WERI-Rb-1 (cell line): ENCODE measurements around the gene TMEM117.

ENCODE experiments used
- DNase-seq: peaks from one replicate; pipeline ENCODE4 v3.0.0-alpha.2; 2020
- H3K27ac ChIP-seq: fragments of 250-450 bp; sonication (Bioruptor Pico); 2 replicates; pipeline ENCODE4 v1.5.1; 2020; ENCODE audit warnings: mild to moderate bottlenecking, moderate library complexity
- H3K27me3 ChIP-seq: fragments of 250-450 bp; sonication (Bioruptor Pico); 2 replicates; pipeline ENCODE4 v1.5.1; 2021; ENCODE audit warnings: mild to moderate bottlenecking, low read depth, moderate library complexity; ENCODE audit not compliant: insufficient read depth, severe bottlenecking
- H3K36me3 ChIP-seq: fragments of 250-450 bp; sonication (Bioruptor Pico); 2 replicates; pipeline ENCODE4 v1.5.1; 2020; ENCODE audit warnings: mild to moderate bottlenecking, moderate library complexity
- H3K4me3 ChIP-seq: 2 replicates; pipeline ENCODE4 v1.5.1; 2011; ENCODE audit warnings: low read depth, mild to moderate bottlenecking, control low read depth, low read length
- H3K9me3 ChIP-seq: fragments of 250-450 bp; sonication (Bioruptor Pico); 2 replicates; pipeline ENCODE4 v1.5.1; 2021; ENCODE audit warnings: mild to moderate bottlenecking, moderate library complexity; ENCODE audit not compliant: severe bottlenecking
- TF ChIP-seq, protein P1 (sequence below): IDR thresholded peaks from 2 replicates; pipeline ENCODE4 v1.5.1; 2011; ENCODE audit warnings: low read depth, mild to moderate bottlenecking, control low read depth, inconsistent platforms, low read length

TMEM117 gene

GRCh38 chr12:43914391-43914790, 78.5 kb downstream of the TMEM117 start:
- Histone ChIP-seq H3K27me3 (no peaks in the 10 kb centered on the region), H3K36me3 (no peaks in the 10 kb centered on the region), H3K27ac (no peak overlapping the region), H3K9me3 (no peaks in the 10 kb centered on the region), H3K4me3 (no peak overlapping the region)
- DNase-seq = no peak
- TF ChIP-seq, protein P1, sequence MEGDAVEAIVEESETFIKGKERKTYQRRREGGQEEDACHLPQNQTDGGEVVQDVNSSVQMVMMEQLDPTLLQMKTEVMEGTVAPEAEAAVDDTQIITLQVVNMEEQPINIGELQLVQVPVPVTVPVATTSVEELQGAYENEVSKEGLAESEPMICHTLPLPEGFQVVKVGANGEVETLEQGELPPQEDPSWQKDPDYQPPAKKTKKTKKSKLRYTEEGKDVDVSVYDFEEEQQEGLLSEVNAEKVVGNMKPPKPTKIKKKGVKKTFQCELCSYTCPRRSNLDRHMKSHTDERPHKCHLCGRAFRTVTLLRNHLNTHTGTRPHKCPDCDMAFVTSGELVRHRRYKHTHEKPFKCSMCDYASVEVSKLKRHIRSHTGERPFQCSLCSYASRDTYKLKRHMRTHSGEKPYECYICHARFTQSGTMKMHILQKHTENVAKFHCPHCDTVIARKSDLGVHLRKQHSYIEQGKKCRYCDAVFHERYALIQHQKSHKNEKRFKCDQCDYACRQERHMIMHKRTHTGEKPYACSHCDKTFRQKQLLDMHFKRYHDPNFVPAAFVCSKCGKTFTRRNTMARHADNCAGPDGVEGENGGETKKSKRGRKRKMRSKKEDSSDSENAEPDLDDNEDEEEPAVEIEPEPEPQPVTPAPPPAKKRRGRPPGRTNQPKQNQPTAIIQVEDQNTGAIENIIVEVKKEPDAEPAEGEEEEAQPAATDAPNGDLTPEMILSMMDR = no peak

DNA sequence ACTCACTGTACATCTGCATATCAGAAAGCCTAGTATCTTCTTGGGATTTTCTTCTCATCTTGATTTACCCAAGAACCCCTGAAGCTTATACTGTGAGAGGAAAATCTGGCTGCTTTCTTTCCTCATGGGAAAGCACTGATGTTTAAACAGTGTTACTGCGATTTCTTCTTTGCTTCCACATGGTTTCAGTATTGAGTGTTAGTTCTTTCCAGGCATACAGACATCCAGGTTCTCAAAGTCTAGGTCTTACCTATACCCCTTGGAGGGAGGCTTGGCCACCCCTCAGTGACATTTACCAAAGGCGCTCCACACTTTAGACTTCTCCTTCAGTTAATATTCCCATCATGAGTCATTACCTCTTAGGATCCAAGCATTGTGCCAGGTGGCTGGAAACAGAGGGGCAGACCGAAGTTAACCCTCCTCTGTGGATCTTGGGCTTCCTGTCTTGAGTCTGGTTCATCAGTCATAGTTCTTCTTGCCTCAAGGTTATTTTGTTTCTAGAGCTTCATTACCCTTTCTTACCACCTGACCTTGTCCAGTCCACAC, 79.1 kb downstream of the TMEM117 start:
- Histone ChIP-seq H3K27ac (no peak overlapping the region), H3K4me3 (no peak overlapping the region), H3K36me3 (no peaks in the 10 kb centered on the region), H3K9me3 (no peaks in the 10 kb centered on the region), H3K27me3 (no peaks in the 10 kb centered on the region)
- no peak for DNase-seq
- TF ChIP-seq, protein P1 = no peak

DNA sequence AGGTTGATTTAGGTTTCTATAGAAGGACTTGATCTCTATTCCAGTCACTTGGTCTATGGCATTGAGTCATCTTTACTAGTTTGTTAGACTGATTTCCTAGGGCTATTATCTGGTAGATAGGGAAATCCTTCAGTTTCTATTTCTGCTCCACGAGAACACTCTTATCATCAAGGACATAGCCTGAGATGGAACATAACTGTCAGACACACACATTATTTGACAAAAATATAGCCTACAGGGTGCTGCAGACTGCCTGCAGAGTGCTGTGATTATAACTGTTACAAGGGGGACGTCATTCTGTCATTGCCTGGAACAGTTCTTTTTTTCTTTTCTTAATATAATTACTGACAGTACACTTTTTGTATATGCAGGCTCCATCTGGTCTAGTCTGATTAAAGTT, 82.0 kb downstream of the TMEM117 start:
- TF ChIP-seq, protein P1 = no peak
- DNase-seq = no peak
- H3K36me3 ChIP-seq = no peaks in the 10 kb centered on the region
- no peaks in the 10 kb centered on the region for H3K27me3 ChIP-seq
- no peaks in the 10 kb centered on the region for H3K9me3 ChIP-seq
- H3K27ac ChIP-seq = no peak overlapping the region
- H3K4me3 ChIP-seq = no peak overlapping the region

DNA sequence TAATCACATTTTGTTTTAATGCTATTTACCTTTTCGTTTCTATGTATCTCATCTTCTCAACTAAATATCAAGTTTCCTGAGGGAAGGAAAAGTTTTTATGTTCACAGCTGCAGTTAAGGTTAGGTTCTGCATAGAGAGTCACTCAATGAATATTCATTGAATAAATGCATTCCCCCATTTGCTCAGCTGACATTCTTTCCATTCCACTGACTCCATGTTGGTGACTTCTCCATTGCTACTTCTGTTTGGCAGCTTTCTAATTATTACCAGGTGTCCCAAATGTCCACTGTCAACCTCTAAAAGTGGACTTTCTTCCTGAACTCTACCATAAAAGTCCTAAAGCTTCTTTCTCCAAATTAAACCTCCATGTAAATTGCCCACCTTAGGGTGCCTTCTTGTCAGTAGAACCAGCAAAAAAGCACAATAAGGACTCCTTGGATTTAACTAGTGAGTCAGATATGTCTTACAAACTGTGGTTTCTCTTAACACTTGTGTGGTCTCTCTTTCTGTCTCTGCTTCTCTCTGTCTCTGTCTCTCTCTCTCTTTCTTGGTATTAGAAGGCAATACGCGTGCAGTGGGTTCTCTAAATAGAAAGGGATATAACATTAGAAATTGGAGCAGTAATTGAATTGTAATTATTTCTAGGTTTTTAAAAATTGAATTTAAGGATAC, 85.9 kb downstream of the TMEM117 start:
- H3K9me3 ChIP-seq = no peaks in the 10 kb centered on the region
- H3K27me3 ChIP-seq = no peaks in the 10 kb centered on the region
- H3K4me3 ChIP-seq = no peak overlapping the region
- no peaks in the 10 kb centered on the region for H3K36me3 ChIP-seq
- no peak for DNase-seq
- TF ChIP-seq, protein P1 = no peak
- H3K27ac ChIP-seq = no peak overlapping the region

DNA sequence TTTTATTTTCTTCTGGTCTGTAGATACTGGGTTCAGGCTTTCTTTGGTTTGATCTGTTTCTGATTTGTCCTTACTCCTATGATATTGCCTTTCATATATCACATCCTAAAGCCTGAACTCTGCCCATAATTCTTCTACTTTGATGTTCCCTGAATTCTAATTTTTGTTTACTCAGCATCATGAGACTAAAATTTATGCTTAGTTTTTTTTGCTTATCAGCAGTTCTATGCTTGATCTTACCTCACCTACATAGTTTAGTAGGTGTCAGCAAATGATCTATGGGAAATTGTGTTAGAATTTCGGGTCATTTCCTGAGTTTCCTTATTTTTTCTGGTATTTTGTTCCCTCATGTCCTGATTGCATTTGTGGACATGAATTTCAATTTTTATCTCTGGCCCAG, 94.2 kb downstream of the TMEM117 start:
- Histone ChIP-seq H3K27ac (no peak overlapping the region), H3K9me3 (peaks cover 7% of the 10 kb centered on the region), H3K4me3 (no peak overlapping the region), H3K36me3 (no peaks in the 10 kb centered on the region), H3K27me3 (no peaks in the 10 kb centered on the region)
- TF ChIP-seq, protein P1 = no peak
- DNase-seq = no peak

DNA sequence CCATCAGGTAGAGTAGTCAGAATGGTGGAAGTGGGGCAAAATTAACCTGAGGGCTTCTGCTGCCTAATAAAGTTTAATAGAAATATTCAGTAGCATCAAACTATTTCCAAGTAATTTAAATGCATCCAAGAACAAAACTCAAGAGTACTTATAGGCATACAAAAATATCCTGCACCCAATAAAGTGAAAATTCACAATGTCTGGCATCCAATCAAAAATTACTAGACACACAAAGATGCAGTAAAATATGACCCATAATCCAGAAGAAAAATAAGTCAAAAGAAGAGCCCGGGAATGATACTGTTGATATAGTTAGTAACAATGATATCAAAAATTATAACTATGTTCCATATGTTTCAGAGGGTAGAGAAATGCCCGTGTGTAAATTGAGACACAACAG, 95.3 kb downstream of the TMEM117 start:
- H3K4me3 ChIP-seq = no peak overlapping the region
- H3K36me3 ChIP-seq = no peaks in the 10 kb centered on the region
- DNase-seq = no peak
- TF ChIP-seq, protein P1 = no peak
- peaks cover 7% of the 10 kb centered on the region for H3K9me3 ChIP-seq
- no peak overlapping the region for H3K27ac ChIP-seq
- H3K27me3 ChIP-seq = no peaks in the 10 kb centered on the region
